ENCODE data around the gene PTPRM.

The PTPRM gene

GRCh38 chr18:7647500-7647899 is 80.4 kb downstream of the PTPRM start:
- no peak for FAIRE-seq
- TF ChIP-seq POLR2AphosphoS5 (IDR thresholded peaks at IDR 0.05; ENCODE audit: low read depth, low read length) (no peak), TAF1 (IDR thresholded peaks at IDR 0.05; ENCODE audit: low read depth, low read length) (no peak), POU2F2 (IDR thresholded peaks at IDR 0.05; ENCODE audit: low read depth, low read length) (no peak), POLR2A (IDR thresholded peaks at IDR 0.05; ENCODE audit: low read depth, low read length) (no peak), PAX5 (IDR thresholded peaks at IDR 0.05; ENCODE audit: insufficient read depth, low read length, severe bottlenecking) (no peak), SPI1 (IDR thresholded peaks at IDR 0.05; ENCODE audit: low read depth, low read length) (no peak)
- DNase-seq (ENCODE audit: insufficient read length, low spot score), result no peak

GRCh38 chr18:7657050-7657449 is 89.9 kb downstream of the PTPRM start:
- TF ChIP-seq POU2F2 (IDR thresholded peaks at IDR 0.05; ENCODE audit: low read depth, low read length), result no peak
- no peak for TF ChIP-seq TAF1 (IDR thresholded peaks at IDR 0.05; ENCODE audit: low read depth, low read length)
- no peak for TF ChIP-seq SPI1 (IDR thresholded peaks at IDR 0.05; ENCODE audit: low read depth, low read length)
- no peak for TF ChIP-seq POLR2AphosphoS5 (IDR thresholded peaks at IDR 0.05; ENCODE audit: low read depth, low read length)
- TF ChIP-seq PAX5 (IDR thresholded peaks at IDR 0.05; ENCODE audit: insufficient read depth, low read length, severe bottlenecking), result no peak
- no peak for TF ChIP-seq POLR2A (IDR thresholded peaks at IDR 0.05; ENCODE audit: low read depth, low read length)
- DNase-seq (ENCODE audit: insufficient read length, low spot score) (no peak), FAIRE-seq (no peak)

GRCh38 chr18:7657937-7658336 is 90.8 kb downstream of the PTPRM start:
- TF ChIP-seq POLR2AphosphoS5 (IDR thresholded peaks at IDR 0.05; ENCODE audit: low read depth, low read length) (no peak), POLR2A (IDR thresholded peaks at IDR 0.05; ENCODE audit: low read depth, low read length) (no peak), POU2F2 (IDR thresholded peaks at IDR 0.05; ENCODE audit: low read depth, low read length) (no peak), TAF1 (IDR thresholded peaks at IDR 0.05; ENCODE audit: low read depth, low read length) (no peak), PAX5 (IDR thresholded peaks at IDR 0.05; ENCODE audit: insufficient read depth, low read length, severe bottlenecking) (no peak), SPI1 (IDR thresholded peaks at IDR 0.05; ENCODE audit: low read depth, low read length) (no peak)
- FAIRE-seq, result no peak

GRCh38 chr18:7658701-7659100 is 91.6 kb downstream of the PTPRM start:
- TF ChIP-seq SPI1 (IDR thresholded peaks at IDR 0.05; ENCODE audit: low read depth, low read length), result no peak
- no peak for TF ChIP-seq POLR2AphosphoS5 (IDR thresholded peaks at IDR 0.05; ENCODE audit: low read depth, low read length)
- no peak for TF ChIP-seq POLR2A (IDR thresholded peaks at IDR 0.05; ENCODE audit: low read depth, low read length)
- no peak for TF ChIP-seq POU2F2 (IDR thresholded peaks at IDR 0.05; ENCODE audit: low read depth, low read length)
- TF ChIP-seq PAX5 (IDR thresholded peaks at IDR 0.05; ENCODE audit: insufficient read depth, low read length, severe bottlenecking), result no peak
- no peak for TF ChIP-seq TAF1 (IDR thresholded peaks at IDR 0.05; ENCODE audit: low read depth, low read length)
- FAIRE-seq (no peak), DNase-seq (ENCODE audit: insufficient read length, low spot score) (no peak)

More at GRCh38 chr18:7657937-7658336, 90.8 kb downstream of the PTPRM start:
- no peak for DNase-seq (ENCODE audit: insufficient read length, low spot score)

GRCh38 chr18:7661207-7661606 is 94.1 kb downstream of the PTPRM start:
- TF ChIP-seq PAX5 (IDR thresholded peaks at IDR 0.05; ENCODE audit: insufficient read depth, low read length, severe bottlenecking) (no peak), SPI1 (IDR thresholded peaks at IDR 0.05; ENCODE audit: low read depth, low read length) (no peak), POU2F2 (IDR thresholded peaks at IDR 0.05; ENCODE audit: low read depth, low read length) (no peak), TAF1 (IDR thresholded peaks at IDR 0.05; ENCODE audit: low read depth, low read length) (no peak), POLR2A (IDR thresholded peaks at IDR 0.05; ENCODE audit: low read depth, low read length) (no peak), POLR2AphosphoS5 (IDR thresholded peaks at IDR 0.05; ENCODE audit: low read depth, low read length) (no peak)
- FAIRE-seq (no peak), DNase-seq (ENCODE audit: insufficient read length, low spot score) (no peak)

- no peak for DNase-seq (ENCODE audit: insufficient read length, low spot score)
- TF ChIP-seq POU2F2 (IDR thresholded peaks at IDR 0.05; ENCODE audit: low read depth, low read length) (no peak), TAF1 (IDR thresholded peaks at IDR 0.05; ENCODE audit: low read depth, low read length) (no peak), SPI1 (IDR thresholded peaks at IDR 0.05; ENCODE audit: low read depth, low read length) (no peak), POLR2AphosphoS5 (IDR thresholded peaks at IDR 0.05; ENCODE audit: low read depth, low read length) (no peak), POLR2A (IDR thresholded peaks at IDR 0.05; ENCODE audit: low read depth, low read length) (no peak), PAX5 (IDR thresholded peaks at IDR 0.05; ENCODE audit: insufficient read depth, low read length, severe bottlenecking) (no peak)
- FAIRE-seq, result no peak
Observed at GRCh38 chr18:7662866-7663265, 95.8 kb downstream of the PTPRM start.

- FAIRE-seq (no peak), DNase-seq (ENCODE audit: insufficient read length, low spot score) (no peak)
- no peak for TF ChIP-seq POLR2A (IDR thresholded peaks at IDR 0.05; ENCODE audit: low read depth, low read length)
- TF ChIP-seq POU2F2 (IDR thresholded peaks at IDR 0.05; ENCODE audit: low read depth, low read length), result no peak
- TF ChIP-seq TAF1 (IDR thresholded peaks at IDR 0.05; ENCODE audit: low read depth, low read length), result no peak
- no peak for TF ChIP-seq PAX5 (IDR thresholded peaks at IDR 0.05; ENCODE audit: insufficient read depth, low read length, severe bottlenecking)
- no peak for TF ChIP-seq SPI1 (IDR thresholded peaks at IDR 0.05; ENCODE audit: low read depth, low read length)
- no peak for TF ChIP-seq POLR2AphosphoS5 (IDR thresholded peaks at IDR 0.05; ENCODE audit: low read depth, low read length)
Observed at GRCh38 chr18:7663366-7664312, 96.5 kb downstream of the PTPRM start.

GRCh38 chr18:7666195-7666776 is 99.2 kb downstream of the PTPRM start:
- DNase-seq (ENCODE audit: insufficient read length, low spot score) (no peak), FAIRE-seq (no peak)
- TF ChIP-seq POU2F2 (IDR thresholded peaks at IDR 0.05; ENCODE audit: low read depth, low read length), result no peak
- TF ChIP-seq POLR2AphosphoS5 (IDR thresholded peaks at IDR 0.05; ENCODE audit: low read depth, low read length), result no peak
- TF ChIP-seq TAF1 (IDR thresholded peaks at IDR 0.05; ENCODE audit: low read depth, low read length), result no peak

GRCh38 chr18:7668392-7668791 is 101.3 kb downstream of the PTPRM start:
- no peak for FAIRE-seq
- no peak for DNase-seq (ENCODE audit: insufficient read length, low spot score)
- no peak for TF ChIP-seq POU2F2 (IDR thresholded peaks at IDR 0.05; ENCODE audit: low read depth, low read length)
- no peak for TF ChIP-seq POLR2A (IDR thresholded peaks at IDR 0.05; ENCODE audit: low read depth, low read length)
- no peak for TF ChIP-seq PAX5 (IDR thresholded peaks at IDR 0.05; ENCODE audit: insufficient read depth, low read length, severe bottlenecking)
- TF ChIP-seq TAF1 (IDR thresholded peaks at IDR 0.05; ENCODE audit: low read depth, low read length), result no peak
- no peak for TF ChIP-seq SPI1 (IDR thresholded peaks at IDR 0.05; ENCODE audit: low read depth, low read length)
- TF ChIP-seq POLR2AphosphoS5 (IDR thresholded peaks at IDR 0.05; ENCODE audit: low read depth, low read length), result no peak

Data from GM12891 (cell line).